Pericardium fibroblast (primary cell): ENCODE data around the gene PRR19. TPM values are rescaled to one million over a fixed set of nuclear protein-coding genes. Genes with fewer than 3 reads are reported as not detected.

Experiments
- total RNA-seq: library from RNA; depleted of rRNA; stranded (reverse); fragments of >200 nt; gene quantifications from 2 replicates; pipeline ENCODE4 v1.2.3, GENCODE V29; 2015

PRR19 gene
- 0.35 and 8.3 TPM in 2 replicates for total RNA-seq

GRCh38 chr19:42301646-42302203, at the start of gene PRR19:
Gene PRR19 (plus strand): TSS chr19:42302132. CDS start chr19:42309585, 7,453 bp downstream.

GRCh38 chr19:42254850-42255765, 46.8 kb upstream of the PRR19 start, which contains the start of gene ERF:
Gene ERF (minus strand): TSS chr19:42255128. CDS start chr19:42254999, 129 bp downstream.

GRCh38 chr19:42268704-42269477, 33.0 kb upstream of the PRR19 start, which contains the start of gene CIC:
Gene CIC (plus strand): TSS chr19:42269252. CDS start chr19:42271784, 2,532 bp downstream.

GRCh38 chr19:42313096-42313839, 11.3 kb downstream of the PRR19 start, which contains the start of gene TMEM145:
Gene TMEM145 (plus strand): TSS chr19:42313309. CDS start chr19:42313377, 68 bp downstream.

GRCh38 chr19:42325308-42325895, 23.5 kb downstream of the PRR19 start, which contains the start of gene MEGF8:
Gene MEGF8 (plus strand): TSS chr19:42325635. CDS start chr19:42326244, 609 bp downstream.

Other genes starting within 250 kb of the PRR19 start
- gene GRIK5, start 231.9 kb upstream of the PRR19 start, total RNA-seq: 0.77 TPM in 1 of 2 replicates, not detected in the other
- gene ZNF574, start 226.0 kb upstream of the PRR19 start, total RNA-seq: 12.5 and 20.0 TPM in 2 replicates
- not detected in 2 replicates for gene POU2F2, start 169.7 kb upstream of the PRR19 start, total RNA-seq
- gene DEDD2, start 84.5 kb upstream of the PRR19 start, total RNA-seq: 12.0 and 13.4 TPM in 2 replicates
- 4.3 and 8.2 TPM in 2 replicates for gene ZNF526, start 81.8 kb upstream of the PRR19 start, total RNA-seq
- 16.3 and 17.9 TPM in 2 replicates for gene GSK3A, start 59.5 kb upstream of the PRR19 start, total RNA-seq
- gene ERF, start 47.0 kb upstream of the PRR19 start, total RNA-seq: 36.2 and 47.7 TPM in 2 replicates
- 42.0 and 69.8 TPM in 2 replicates for gene CIC, start 32.9 kb upstream of the PRR19 start, total RNA-seq
- 16.9 and 27.4 TPM in 2 replicates for gene PAFAH1B3, start 492 bp downstream of the PRR19 start, total RNA-seq
- not detected in 2 replicates for gene TMEM145, start 11.2 kb downstream of the PRR19 start, total RNA-seq
- 25.9 and 32.7 TPM in 2 replicates for gene MEGF8, start 23.5 kb downstream of the PRR19 start, total RNA-seq
- gene CNFN, start 88.2 kb downstream of the PRR19 start, total RNA-seq: 1.6 and 1.8 TPM in 2 replicates
- gene LIPE, start 125.3 kb downstream of the PRR19 start, total RNA-seq: 4.0 and 10.7 TPM in 2 replicates
- gene CXCL17, start 140.8 kb downstream of the PRR19 start, total RNA-seq: not detected in 2 replicates
- gene CEACAM1, start 226.3 kb downstream of the PRR19 start, total RNA-seq: 0.12 TPM in 1 of 2 replicates, not detected in the other